Measurements from ENCODE around the gene TMEM232.
"Not testable (repeated sequence)": the region's sequence is repeated elsewhere in the genome, so short reads cannot be mapped to it uniquely, and the experiment has no call there.

GRCh38 chr5:110731499-110731898 is 5.0 kb upstream of the TMEM232 start:
- TF ChIP-seq CTCF (optimal IDR thresholded peaks at IDR 0.05 in 1 of 3, IDR thresholded peaks at IDR 0.05 in 1 of 3, conservative IDR thresholded peaks at IDR 0.05 in 1 of 3; ENCODE audit: extremely low read depth in 1 of 3, insufficient read depth in 2 of 3, low read length in 3 of 3); EZH2 (IDR thresholded peaks at IDR 0.05; ENCODE audit: low read length): not testable (repeated sequence)

All from keratinocyte (primary cell).